ENCODE results near the gene ARHGEF10L.

The ARHGEF10L gene

DNA sequence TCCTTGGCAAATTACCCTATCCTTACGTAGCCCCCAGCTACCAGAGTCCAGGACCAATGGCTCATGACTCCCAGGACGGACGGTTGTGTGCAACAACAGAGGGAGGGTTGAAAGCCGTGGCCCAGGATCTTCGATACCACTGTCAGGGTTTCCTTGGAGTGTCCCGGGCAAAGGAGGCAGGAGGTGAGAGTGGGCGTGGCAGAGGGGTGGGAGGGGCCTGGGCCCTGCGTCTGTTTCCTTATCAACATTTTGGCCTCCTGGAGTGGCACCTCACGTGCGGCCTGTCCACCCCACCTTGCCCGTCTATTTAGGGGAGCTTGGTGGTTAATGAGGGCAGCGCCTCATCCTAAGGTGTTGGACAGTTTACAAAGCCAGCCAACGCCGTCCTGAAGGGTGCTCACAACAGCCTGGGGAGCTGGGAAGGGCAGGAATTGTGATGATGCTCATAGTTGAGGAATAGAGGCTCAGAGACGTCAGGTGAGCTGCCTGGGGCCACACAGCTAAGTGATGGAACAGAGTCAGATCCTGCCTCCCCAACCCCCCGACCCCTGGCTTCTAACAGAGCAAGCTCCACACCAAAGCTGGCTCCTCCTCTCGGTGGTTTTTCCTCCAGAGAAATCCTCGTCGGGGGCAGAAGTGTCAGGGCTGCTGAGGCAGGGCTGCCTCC is 17.4 kb upstream of the ARHGEF10L start:
- no peak for DNase-seq (ENCODE audit: low read depth)
- H3K4me3 ChIP-seq (ENCODE audit: low read depth, low read length), result no peak overlapping the region
- TF ChIP-seq, protein P1, sequence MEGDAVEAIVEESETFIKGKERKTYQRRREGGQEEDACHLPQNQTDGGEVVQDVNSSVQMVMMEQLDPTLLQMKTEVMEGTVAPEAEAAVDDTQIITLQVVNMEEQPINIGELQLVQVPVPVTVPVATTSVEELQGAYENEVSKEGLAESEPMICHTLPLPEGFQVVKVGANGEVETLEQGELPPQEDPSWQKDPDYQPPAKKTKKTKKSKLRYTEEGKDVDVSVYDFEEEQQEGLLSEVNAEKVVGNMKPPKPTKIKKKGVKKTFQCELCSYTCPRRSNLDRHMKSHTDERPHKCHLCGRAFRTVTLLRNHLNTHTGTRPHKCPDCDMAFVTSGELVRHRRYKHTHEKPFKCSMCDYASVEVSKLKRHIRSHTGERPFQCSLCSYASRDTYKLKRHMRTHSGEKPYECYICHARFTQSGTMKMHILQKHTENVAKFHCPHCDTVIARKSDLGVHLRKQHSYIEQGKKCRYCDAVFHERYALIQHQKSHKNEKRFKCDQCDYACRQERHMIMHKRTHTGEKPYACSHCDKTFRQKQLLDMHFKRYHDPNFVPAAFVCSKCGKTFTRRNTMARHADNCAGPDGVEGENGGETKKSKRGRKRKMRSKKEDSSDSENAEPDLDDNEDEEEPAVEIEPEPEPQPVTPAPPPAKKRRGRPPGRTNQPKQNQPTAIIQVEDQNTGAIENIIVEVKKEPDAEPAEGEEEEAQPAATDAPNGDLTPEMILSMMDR (IDR thresholded peaks at IDR 0.05; ENCODE audit: control insufficient read depth, extremely low read depth, insufficient read depth), result no peak

DNA sequence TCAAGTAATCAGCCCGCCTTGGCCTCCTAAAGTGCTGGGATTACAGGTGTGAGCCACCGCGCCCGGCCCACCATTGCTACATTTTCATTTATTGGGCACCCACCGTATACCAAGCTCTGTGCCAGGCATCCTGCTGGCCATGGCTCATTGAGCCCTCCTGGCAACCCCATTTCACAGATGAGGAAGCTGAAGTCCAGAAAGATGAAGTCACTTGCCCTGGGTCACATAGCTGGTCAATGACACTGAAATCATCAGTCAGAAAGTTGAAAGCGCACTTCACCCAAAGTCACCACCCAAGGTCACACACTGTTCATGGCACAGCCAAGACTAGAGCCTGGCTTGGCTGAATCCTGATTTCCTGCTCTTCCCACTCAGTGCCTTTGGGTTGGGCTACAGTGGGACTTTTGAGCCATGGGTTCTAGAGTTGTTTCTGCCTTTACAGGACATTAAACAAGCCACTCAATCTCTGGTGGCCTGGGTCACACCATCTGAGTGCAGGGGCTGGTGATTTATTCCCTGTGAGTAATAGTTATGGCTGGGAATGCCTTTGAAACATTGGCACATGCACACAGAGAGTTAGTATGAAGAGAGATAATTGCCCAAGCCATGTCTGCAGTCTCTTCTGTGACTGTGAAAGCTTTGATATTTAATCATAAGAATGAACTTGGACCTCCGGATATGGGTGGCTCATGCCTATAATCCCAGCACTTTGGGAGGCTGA is 16.0 kb upstream of the ARHGEF10L start:
- no peak for DNase-seq (ENCODE audit: low read depth)
- H3K4me3 ChIP-seq (ENCODE audit: low read depth, low read length), result no peak overlapping the region
- TF ChIP-seq, protein P1 (IDR thresholded peaks at IDR 0.05; ENCODE audit: control insufficient read depth, extremely low read depth, insufficient read depth), result no peak

DNA sequence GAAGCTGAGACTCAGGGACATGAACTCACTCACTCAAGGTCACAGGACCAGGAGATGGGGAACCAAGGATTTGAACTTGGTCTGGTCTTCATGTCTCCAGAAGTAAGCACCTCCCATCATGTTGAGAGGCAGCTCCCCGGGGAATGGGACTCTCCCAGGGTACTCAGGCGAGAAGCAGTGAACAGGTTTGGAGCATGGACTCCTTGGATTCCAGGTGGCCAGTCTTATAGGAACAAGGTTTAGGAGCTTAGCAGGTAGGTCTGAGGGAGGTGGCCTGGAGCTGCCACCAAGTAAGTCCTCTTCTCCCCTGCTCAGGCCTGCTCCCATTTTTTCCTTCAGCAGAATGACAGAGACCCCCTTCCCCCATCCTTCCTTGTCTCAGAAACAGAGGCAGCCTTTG is 14.9 kb upstream of the ARHGEF10L start:
- no peak for DNase-seq (ENCODE audit: low read depth)
- no peak overlapping the region for H3K4me3 ChIP-seq (ENCODE audit: low read depth, low read length)
- TF ChIP-seq, protein P1 (IDR thresholded peaks at IDR 0.05; ENCODE audit: control insufficient read depth, extremely low read depth, insufficient read depth), result no peak

- TF ChIP-seq, protein P1 (IDR thresholded peaks at IDR 0.05; ENCODE audit: control insufficient read depth, extremely low read depth, insufficient read depth), result no peak
- no peak for DNase-seq (ENCODE audit: low read depth)
- no peak overlapping the region for H3K4me3 ChIP-seq (ENCODE audit: low read depth, low read length)
Measured at GRCh38 chr1:17525996-17526686, 13.4 kb upstream of the ARHGEF10L start.

DNA sequence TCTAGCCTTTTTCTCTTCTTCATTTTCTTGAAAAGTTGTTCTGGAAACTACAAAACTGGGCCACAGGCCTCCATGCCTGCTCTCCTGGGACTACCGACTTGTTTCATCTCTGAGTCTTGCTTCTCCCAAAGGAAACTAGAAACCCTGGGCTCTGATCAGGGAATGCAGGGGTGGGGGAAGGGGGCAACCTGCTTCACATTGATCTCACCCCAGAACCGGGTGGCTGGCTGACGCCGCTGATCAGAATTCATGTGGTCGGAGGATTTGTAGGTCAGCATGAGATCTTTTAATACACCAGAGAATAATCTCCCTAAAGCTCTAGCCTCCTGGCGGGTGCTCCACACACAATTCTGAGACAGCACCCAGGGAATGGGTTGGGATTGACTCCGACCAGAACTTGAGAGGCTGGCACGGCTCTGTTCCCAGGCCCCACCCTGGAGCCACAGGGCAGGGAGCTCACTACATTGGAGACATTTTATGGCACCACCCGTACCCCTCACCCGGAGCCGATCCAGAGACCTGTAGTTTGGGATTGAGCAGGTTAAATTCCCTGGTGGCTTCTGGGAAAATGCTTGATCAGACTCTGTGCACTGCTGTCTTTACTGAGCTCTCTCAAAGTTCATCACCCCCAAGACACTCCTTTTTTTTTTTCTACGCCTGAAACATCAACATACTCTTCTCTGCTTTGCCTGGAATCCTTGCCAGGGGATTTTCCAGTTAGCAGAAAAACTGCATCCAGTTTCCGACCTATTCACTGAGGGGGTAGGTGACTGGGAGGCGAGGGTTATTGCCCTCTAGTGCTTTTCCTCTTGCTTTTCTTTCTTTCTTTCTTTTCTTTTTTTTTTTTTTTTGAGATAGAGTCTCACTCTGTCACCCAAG is 12.2 kb upstream of the ARHGEF10L start:
- no peak overlapping the region for H3K4me3 ChIP-seq (ENCODE audit: low read depth, low read length)
- TF ChIP-seq, protein P1 (IDR thresholded peaks at IDR 0.05; ENCODE audit: control insufficient read depth, extremely low read depth, insufficient read depth), result no peak
- no peak for DNase-seq (ENCODE audit: low read depth)

GRCh38 chr1:17529381-17529780 is 10.1 kb upstream of the ARHGEF10L start:
- no peak for DNase-seq (ENCODE audit: low read depth)

More at GRCh38 chr1:17529381-17529780, 10.1 kb upstream of the ARHGEF10L start:
- TF ChIP-seq, protein P1 (IDR thresholded peaks at IDR 0.05; ENCODE audit: control insufficient read depth, extremely low read depth, insufficient read depth), result no peak
- H3K4me3 ChIP-seq (ENCODE audit: low read depth, low read length), result no peak overlapping the region
